Left lung (tissue), 10 donors: Measurements from ENCODE around the gene SMARCD1. TPM values are rescaled to one million over a fixed set of nuclear protein-coding genes. Genes with fewer than 3 reads are reported as not detected.

ENCODE experiments used
- ATAC-seq: fragments of 200-7000 bp; cut with Tn5 transposase; one replicate; pipeline ENCODE4 v1.9.1; 2020; ENCODE audit warnings: moderate library complexity
- DNase-seq, 4 donors: peaks; one replicate each; pipeline ENCODE4 v3.0.0-alpha.2; 2013 to 2020
- H3K27ac ChIP-seq, 2 donors: fragments of 200-600 bp; sonication (generic) in 1 of 2; one replicate each; pipeline versions ENCODE4 v1.5.0 to v1.8.0; 2020 to 2021
- H3K27me3 ChIP-seq, 2 donors: fragments of 200-600 bp; sonication (generic) in 1 of 2; one replicate each; pipeline versions ENCODE4 v1.5.0 to v1.8.0; 2020 to 2021
- H3K36me3 ChIP-seq, 2 donors: fragments of 200-600 bp; sonication (generic) in 1 of 2; one replicate each; pipeline versions ENCODE4 v1.5.0 to v1.8.0; 2020 to 2021
- H3K4me1 ChIP-seq, 2 donors: fragments of 200-600 bp; one replicate each; pipeline ENCODE4 v1.8.0; 2021
- H3K4me3 ChIP-seq, 2 donors: fragments of 200-600 bp; sonication (generic) in 1 of 2; one replicate each; pipeline versions ENCODE4 v1.5.0 to v1.8.0; 2020 to 2021; ENCODE audit warnings: mild to moderate bottlenecking in 1 of 2
- H3K9me3 ChIP-seq, 2 donors: fragments of 200-600 bp; sonication (generic) in 1 of 2; one replicate each; pipeline versions ENCODE4 v1.5.0 to v1.8.0; 2020 to 2021
- intact Hi-C, 2 donors: fragments of 100-400 bp; cut with DNase I; formaldehyde crosslinking; loops; one replicate each; pipeline versions ENCODE4 v1.11.2 to v1.14.2; 2022
- polyA plus RNA-seq, 6 donors: library from polyadenylated mRNA; unstranded; fragments of 120-200 nt; gene quantifications; one replicate each; pipeline ENCODE4 v1.2.1, GENCODE V29; 2013; ENCODE audit not compliant: insufficient read length in 6 of 6
- total RNA-seq, 2 donors: library from RNA; stranded (reverse); fragmentation: NEBNext Ultra II Directional; extraction: Animal tissue kit (Norgen Biotek cat#: 25700); gene quantifications; one replicate each; pipeline ENCODE4 v1.2.1, GENCODE V29; 2021
- TF ChIP-seq, protein P1 (sequence below), 2 donors: fragments of 200-600 bp; sonication (generic) in 1 of 2; IDR thresholded peaks; one replicate each; pipeline versions ENCODE4 v1.5.0 to v1.8.0; 2021; ENCODE audit warnings: antibody characterized with exemption in 2 of 2
- donor health status: DM: no; HTN: yes; CAD: no.
- donor health status: DM: no; HTN: no; CAD: no.

The SMARCD1 gene
- total and polyA plus RNA-seq, 8 donors, result 33.1 to 155 (median 139) TPM

DNA sequence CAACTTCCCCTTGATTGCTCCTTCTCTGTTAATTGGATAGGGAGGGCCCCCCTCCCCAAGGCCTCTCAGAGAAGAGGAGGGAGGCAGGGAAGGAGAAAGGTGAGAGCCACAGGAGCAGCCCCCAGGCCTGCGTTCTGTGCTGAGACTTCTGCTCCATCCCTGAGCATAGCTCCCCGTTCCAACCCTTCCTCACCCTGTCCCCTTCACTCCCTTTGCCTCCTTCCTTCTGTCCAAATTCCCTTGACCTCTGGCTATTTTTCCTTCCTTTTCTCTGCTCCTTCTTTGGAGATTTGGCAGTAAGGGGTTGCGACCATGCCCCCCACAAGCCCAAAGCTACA, 28.5 kb upstream of the SMARCD1 start:
- ATAC-seq (no peak), DNase-seq (no peak)
- intact Hi-C loops, result no loop called here
- Histone ChIP-seq H3K4me3 (no peak overlapping the region), H3K27ac (no peak overlapping the region), H3K36me3 (no peaks in the 10 kb centered on the region), H3K9me3 (no peaks in the 10 kb centered on the region), H3K4me1 (peaks cover 12 to 31% of the 10 kb centered on the region in 2 donors), H3K27me3 (peaks cover 6 to 52% of the 10 kb centered on the region in 2 donors)
- TF ChIP-seq, protein P1, sequence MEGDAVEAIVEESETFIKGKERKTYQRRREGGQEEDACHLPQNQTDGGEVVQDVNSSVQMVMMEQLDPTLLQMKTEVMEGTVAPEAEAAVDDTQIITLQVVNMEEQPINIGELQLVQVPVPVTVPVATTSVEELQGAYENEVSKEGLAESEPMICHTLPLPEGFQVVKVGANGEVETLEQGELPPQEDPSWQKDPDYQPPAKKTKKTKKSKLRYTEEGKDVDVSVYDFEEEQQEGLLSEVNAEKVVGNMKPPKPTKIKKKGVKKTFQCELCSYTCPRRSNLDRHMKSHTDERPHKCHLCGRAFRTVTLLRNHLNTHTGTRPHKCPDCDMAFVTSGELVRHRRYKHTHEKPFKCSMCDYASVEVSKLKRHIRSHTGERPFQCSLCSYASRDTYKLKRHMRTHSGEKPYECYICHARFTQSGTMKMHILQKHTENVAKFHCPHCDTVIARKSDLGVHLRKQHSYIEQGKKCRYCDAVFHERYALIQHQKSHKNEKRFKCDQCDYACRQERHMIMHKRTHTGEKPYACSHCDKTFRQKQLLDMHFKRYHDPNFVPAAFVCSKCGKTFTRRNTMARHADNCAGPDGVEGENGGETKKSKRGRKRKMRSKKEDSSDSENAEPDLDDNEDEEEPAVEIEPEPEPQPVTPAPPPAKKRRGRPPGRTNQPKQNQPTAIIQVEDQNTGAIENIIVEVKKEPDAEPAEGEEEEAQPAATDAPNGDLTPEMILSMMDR (IDR thresholded peaks at IDR 0.05), result no peak

- Histone ChIP-seq H3K27ac (no peak within 1 kb of the TSS), H3K4me3 (peak within 1 kb of the TSS; percentile 49 to 50), H3K36me3 (no peaks in the 10 kb centered on the region), H3K27me3 (peaks cover 6 to 46% of the 10 kb centered on the region in 2 donors), H3K9me3 (no peaks in the 10 kb centered on the region), H3K4me1 (peaks cover 12 to 27% of the 10 kb centered on the region in 2 donors)
- TF ChIP-seq, protein P1 (IDR thresholded peaks at IDR 0.05), result no peak
- DNase-seq (peak; percentile 60 to 87 (median 76)), ATAC-seq (peak; percentile 76)
- intact Hi-C loops, result no loop called here
Measured at GRCh38 chr12:50057000-50057841, 27.9 kb upstream of the SMARCD1 start, which contains the start of gene ASIC1. TSS of gene ASIC1 (plus strand) at chr12:50057596. CDS start at chr12:50058767, 1,171 bp downstream.

DNA sequence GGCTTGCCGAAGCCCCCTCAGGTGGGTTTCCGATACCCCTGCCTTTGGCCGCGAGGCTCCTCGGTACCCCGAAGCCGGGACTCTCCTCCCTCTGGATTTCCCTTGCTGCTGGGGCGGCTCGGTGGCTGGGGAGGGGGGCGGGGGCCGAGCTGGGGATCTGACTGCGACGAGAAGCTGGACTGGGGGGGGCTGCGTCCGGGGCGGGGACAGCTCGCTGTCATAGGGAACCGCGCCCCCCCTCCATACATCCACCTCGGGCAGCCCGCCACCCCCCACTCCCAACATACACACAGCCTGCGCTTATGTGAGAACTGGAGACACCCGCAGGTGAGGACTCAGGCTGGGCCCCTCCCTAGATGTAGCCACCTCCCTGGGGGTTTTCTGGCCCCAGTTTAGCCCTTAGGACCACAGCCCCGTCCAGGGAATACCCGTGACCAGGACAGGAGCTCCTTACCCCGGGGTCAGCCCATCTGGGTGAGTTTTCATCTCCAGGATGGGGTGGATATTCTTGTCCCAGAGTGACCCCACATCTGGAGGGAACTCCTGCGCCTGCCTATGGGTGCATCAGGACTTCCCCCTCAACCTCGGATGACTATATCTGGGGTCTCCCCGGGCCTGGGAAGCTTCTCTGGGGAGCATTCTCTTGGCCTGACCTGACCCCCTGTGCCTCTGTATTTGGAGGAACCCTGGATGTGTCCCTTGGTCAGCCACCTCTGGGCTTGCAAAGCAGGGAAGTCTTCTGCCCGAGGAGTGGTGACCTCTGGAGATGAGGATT, 27.1 kb upstream of the SMARCD1 start:
- no peak for ATAC-seq
- Histone ChIP-seq H3K27me3 (peaks cover 6 to 46% of the 10 kb centered on the region in 2 donors), H3K36me3 (no peaks in the 10 kb centered on the region), H3K27ac (no peak overlapping the region), H3K9me3 (no peaks in the 10 kb centered on the region), H3K4me1 (peaks cover 12 to 27% of the 10 kb centered on the region in 2 donors), H3K4me3 (peak overlapping the region; percentile 17 to 49)
- TF ChIP-seq, protein P1 (IDR thresholded peaks at IDR 0.05), result no peak
- no peak for DNase-seq
- intact Hi-C loops, result no loop called here

- Histone ChIP-seq H3K36me3 (no peaks in the 10 kb centered on the region), H3K27me3 (peaks cover 6 to 53% of the 10 kb centered on the region in 2 donors), H3K4me1 (peaks cover 12 to 27% of the 10 kb centered on the region in 2 donors), H3K4me3 (no peak overlapping the region), H3K27ac (no peak overlapping the region), H3K9me3 (no peaks in the 10 kb centered on the region)
- intact Hi-C loops, result no loop called here
- TF ChIP-seq, protein P1 (IDR thresholded peaks at IDR 0.05), result no peak
- ATAC-seq, result no peak
- DNase-seq, result no peak
Measured at GRCh38 chr12:50058743-50059312, 26.3 kb upstream of the SMARCD1 start.
